Activated CD4-positive, alpha-beta T cell treated with anti-CD3 and anti-CD28 coated beads, Interleukin-2, amount 50 U/mL, for 24 hours (primary cell): ENCODE results near the gene MADD.
"Not testable (repeated sequence)": the region's sequence is repeated elsewhere in the genome, so short reads cannot be mapped to it uniquely, and the experiment has no call there.

Experiments
- DNase-seq, 2 donors: peaks; one replicate each; pipeline ENCODE4 v3.0.0-alpha.2; 2020; ENCODE audit warnings: low read depth in 1 of 2, low spot score in 1 of 2

MADD gene

DNA sequence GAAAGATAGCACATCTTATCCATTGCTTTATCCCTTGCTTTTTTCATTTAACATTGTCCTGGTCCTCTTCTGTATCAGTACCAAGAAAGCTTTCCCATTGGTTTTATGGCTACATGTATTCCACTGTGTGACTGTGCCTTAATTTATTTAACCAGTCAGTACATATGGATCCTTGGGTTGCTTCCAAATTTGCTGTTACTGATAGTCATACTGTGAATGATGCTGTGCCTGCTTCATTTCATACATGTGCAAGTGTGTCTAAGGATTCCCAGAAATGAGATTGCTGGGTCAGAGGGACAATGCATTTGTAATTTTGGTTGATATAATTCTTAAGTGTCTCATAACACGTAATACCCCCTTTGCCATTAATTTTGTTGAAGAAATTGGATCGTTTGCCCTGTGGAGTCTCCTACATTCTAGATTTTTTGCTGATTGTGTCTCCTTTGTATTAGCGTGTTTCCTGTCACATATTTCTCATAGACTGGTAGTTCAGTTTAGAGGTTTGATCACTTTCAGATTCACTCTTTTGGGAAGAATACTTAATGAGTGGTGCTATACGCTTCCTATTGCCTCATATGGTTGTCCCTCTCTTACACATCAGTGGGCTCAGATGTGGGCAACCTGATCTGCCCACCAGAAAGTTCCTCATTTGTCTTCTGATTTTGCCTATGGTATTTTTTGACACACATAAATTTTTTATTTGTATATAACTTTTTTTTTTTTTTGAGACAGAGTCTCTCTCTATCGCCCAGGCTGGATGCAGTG is 47.3 kb downstream of the MADD start:
- no peak for DNase-seq

DNA sequence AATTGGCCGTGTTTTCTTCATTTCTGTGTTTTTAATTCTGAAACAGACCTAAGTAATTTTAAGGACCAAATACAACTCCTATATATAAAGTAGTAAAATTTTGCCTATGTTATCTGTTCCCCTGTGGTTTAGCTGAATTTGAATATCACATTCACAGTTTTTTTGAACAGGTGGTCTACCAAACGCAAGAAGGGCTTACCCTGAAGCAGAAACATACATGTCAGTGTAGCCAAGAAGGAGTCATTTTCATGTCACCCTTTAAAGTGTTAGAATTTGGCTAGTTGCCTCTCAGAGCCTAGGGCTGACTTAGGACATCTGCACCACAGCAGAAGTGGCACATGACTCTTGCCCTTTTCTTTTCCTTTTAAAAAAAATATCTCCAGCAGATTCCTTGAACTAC is 48.2 kb downstream of the MADD start:
- DNase-seq = no peak

DNA sequence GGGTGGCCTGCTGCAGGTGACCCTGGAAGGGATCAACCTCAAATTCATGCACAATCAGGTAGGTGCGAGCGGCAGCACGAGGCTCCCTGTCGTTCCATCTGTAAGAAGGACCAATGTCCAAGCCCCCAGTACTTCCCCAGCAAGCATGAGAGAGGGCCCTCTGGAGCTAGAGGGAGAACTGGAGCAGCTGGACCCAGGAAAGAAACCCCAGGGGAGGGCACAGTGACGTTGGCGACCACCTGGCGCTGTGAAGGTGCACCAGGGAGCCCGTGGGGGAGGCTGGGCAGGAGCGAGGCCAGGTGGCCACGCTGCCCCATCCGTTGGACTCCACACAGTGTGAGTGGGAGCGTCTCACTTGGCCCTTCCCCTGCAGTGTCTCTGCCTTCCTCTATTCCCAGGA is 54.6 kb downstream of the MADD start:
- no peak for DNase-seq

DNA sequence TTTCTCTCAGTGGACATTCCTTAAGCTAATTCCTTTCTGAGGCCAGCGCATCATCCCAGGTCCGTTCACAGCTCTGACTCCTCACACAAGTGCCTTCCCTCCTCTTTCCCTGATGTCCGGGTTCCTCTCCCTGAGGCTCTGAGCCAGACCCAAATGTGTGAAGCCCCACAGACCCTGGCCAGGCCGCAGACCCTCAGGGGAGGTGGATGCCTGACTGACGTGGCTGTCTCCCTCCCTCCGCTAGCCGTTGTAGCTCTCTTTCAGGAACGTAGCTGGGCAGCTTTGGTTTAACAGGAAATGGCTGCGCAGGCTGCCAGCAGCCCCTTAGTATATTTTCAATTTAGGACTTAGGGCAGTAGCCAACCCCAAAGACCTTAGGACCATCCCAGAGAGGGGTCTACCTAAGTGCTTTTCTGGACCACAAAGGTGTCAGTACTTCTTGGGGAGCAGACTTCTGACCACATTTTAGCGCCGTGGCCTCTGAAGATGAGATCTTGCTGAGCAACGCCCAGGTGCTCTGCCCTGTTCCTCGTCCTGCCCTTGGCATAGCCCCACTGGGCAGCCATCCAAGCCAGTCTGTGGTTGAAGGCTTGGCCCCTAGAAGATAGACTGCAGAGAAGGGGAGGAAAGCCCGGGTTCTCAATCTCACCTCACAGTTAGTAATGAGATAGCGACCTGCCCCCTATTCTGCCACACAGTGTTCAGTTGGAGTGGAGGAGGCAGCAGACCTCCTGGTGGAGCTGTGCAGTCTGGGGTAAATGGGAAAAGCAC is 55.5 kb downstream of the MADD start:
- no peak for DNase-seq

DNA sequence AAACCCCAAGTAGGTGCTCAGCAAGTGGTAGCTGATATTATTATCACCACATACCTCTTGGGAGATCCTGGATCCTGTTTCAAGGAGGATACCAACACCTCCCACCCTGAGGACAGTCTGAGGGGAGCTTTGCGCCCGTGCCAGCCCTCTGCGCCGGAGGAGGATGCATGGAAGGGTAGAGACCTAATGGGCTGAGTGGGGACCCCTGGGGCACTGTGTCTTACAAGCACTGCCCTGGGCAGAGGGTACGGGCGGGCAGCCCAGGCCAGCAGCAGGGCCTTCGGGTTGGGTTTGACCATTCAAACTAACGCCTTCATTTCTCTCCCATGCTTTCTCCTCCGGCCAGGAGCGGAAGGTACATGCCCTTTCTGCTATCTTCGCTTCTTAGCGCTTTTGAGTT is 56.3 kb downstream of the MADD start:
- no peak for DNase-seq

DNA sequence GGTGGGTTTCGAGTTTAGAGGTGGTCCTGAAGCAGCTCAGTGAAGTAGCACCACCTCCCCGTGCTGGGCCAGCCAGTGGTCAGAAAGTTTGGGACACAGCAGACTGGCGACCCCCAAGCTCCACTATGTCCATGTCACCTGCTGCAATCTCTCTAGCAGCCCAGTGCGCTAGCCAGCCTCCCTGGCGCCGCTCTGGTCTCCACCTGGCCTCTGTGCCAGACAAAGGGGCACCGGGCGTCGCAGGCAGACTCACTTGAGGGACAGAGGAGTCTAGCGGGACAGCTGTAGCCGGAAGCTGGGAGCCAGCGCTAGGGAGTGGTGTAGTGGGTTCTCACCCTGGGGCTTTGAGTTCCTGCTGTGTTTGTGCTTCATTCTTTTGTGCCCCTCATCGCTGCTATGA is 57.1 kb downstream of the MADD start:
- DNase-seq = no peak

DNA sequence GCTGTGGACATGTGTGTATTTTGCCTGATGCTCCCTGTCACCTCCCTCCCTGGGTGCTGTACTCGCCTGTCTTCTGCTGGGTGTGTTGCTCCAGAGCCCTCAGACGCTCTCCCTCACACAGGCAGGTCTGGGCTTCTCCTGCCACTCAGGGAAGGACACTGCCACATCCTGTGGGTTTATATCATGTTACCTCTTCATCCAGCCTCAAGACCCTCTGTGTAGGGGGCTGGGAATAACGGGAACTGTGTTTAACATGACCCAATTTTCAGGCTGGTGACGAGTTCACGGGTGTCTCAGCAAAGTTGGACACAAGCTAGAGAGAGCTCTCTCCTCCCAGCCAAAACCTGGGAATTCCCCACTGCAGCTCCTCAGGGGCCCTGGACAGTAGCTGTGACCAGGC is 58.0 kb downstream of the MADD start:
- no peak for DNase-seq

DNA sequence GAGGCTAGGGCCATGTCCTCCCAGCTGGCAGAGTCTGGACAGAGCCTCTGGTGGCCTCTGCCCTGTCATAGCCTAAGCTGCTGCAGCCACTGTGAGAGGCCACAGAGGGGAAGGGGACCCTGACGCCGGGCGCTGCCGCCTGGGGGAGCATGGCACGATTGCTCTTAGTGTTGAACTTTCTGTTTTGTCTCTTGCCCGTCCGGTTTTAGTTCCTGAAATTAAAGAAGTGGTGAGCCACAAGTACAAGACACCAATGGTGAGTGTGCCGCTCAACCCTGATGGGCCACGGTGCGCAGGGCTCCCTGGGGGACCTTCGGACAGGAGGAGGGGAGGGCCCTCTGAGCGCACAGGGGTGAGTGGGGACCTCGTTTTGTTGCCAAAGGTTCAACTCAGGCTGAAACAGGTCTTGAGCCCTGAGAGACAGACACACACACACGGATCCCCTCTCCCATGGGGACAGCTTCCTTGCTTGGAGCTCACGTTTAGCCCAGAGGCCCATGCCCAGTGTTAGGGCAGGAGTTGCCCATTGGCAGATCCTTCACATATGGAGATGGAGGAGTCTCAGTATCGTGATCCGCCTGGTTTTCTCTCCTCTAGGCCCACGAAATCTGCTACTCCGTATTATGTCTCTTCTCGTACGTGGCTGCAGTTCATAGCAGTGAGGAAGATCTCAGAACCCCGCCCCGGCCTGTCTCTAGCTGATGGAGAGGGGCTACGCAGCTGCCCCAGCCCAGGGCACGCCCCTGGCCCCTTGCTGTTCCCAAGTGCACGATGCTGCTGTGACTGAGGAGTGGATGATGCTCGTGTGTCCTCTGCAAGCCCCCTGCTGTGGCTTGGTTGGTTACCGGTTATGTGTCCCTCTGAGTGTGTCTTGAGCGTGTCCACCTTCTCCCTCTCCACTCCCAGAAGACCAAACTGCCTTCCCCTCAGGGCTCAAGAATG is 58.8 kb downstream of the MADD start:
- DNase-seq = no peak

DNA sequence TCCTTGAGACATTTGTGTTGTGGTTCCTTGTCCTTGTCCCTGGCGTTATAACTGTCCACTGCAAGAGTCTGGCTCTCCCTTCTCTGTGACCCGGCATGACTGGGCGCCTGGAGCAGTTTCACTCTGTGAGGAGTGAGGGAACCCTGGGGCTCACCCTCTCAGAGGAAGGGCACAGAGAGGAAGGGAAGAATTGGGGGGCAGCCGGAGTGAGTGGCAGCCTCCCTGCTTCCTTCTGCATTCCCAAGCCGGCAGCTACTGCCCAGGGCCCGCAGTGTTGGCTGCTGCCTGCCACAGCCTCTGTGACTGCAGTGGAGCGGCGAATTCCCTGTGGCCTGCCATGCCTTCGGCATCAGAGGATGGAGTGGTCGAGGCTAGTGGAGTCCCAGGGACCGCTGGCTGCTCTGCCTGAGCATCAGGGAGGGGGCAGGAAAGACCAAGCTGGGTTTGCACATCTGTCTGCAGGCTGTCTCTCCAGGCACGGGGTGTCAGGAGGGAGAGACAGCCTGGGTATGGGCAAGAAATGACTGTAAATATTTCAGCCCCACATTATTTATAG is 59.6 kb downstream of the MADD start:
- DNase-seq = no peak

DNA sequence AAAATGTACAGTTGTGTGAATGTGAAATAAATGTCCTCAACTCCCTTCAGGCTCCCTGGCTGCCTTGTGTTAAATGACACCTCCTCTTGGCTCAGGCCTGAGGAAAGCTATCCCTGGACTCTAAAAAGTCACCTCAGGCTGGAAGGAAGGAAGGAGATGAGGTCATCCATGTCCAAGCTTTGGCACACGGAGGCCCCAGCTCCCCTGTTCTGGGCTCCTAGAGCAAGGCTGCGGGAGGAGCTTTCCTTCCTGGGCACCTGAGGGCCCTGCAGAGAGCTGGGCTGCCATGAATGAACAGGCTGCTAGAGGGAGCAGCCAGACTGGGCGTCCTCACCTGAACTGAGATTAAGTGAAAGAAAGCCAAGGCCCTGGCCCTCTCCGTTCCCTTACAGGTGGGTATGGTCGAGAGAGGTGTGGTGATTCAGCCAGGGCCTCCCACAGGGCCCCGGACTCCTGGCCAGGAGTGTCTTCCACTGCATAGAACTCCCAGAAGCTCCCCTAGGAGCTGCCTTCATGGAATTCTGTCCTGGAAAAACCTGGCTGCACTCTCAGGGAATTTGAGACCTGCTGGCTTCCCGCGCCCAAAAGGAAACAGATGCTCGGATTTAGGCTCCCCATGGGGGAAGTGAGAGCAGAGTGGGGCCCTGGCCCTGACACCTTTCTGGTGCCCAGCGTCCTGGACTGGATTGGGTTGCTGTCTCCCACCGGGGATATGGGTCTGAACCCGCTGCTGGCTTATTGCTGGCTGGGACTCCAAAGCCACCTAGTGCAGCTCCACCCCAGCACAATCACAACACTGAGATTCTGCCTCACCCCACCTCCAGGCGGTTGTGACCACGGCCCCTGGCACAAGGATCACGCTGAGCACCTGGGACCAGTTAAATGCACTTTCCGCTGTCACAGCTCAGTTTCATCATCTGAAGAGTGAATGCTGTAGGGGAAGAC is 60.3 kb downstream of the MADD start:
- DNase-seq = no peak

DNA sequence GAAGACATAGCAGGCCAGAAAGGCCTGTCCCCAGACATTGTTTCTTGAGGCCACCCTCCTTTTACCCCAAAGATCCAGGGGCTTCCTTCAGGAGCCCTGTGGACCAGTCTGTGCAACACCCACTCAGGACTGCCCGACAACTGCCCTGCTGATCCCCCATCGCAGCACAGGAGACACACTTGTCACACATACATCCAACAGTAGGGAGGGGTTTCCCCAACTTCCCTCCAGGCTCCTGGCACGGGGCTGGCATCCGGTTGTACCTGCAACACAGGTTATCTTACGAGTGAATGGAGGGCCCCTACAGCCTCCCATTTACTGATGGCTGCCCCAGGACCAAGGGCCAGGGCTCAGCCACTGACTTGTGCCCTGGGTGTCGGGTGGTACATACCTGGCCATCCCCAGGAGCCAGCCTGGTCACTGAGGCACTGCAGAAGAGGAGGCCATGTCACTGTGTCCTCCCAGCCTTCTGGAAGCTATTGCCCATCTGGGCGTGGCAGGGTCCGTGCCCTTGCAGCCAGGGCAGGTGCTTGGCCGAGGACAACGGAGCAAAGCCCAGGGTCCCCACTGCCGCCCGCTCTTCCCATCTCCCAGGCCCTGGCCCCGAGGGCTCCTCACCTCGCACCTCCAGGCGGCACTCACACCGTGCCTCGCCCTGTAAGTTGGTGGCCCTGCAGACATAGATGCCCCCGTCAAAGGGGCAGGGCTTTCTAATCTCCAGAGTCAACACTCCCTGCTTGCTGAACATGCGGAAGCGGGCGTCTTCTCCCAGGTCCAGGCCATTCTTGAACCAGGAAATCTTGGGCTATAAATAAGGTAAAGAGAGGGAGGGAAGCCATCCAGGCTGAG is 61.7 kb downstream of the MADD start:
- no peak for DNase-seq

DNA sequence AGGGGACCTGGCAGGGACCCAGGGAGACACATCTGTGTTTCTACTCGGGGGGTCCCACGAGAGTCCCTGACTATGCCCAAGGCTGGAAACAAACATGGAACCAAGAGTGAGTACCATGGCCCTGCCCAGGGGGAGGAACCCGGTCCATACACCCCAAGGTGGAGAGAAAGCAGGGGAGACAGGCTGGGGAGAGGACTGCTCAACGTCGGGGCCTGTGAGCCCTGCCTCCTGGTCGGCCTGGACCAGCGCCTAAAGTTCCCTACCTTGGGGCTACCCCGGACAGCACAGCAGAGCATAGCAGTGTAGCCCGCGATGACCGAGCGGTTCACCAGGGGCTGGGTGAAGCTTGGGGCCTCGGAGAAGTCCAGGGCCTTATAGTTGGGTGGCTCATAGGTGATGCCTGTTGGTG is 62.4 kb downstream of the MADD start:
- DNase-seq = no peak

DNA sequence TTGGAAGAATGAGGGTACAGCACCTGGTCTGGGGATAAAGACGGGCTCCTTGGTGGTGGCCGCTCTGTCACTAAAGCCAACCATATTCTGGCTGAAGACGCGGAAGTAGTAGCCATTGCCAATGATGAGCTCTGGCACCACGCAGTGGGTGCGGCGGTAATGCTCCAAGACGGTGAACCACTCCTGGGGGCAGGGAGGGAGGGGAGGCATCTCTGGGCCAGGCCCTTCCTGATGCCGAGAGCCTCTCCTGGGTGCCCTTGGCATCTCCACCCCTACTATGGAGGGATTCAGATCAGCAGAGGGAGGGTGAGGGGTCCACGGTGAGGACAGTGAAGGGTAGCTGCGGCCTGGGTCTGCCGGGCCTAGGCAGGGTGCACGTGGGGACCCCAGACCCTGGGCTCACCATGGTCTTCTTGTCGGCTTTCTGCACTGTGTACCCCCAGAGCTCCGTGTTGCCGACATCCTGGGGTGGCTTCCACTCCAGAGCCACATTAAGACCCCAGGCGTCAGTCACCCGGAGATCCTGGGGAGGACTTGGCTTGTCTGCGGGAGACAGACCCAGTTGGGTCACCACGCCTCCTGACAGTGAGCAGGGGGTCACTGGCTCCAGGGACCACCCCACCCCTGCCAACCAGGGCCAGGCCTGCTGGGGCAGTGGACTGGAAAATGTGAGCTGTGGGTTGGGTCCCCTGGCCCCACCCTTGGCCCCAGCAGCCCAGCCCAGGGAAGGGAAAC is 63.0 kb downstream of the MADD start:
- DNase-seq = no peak

DNA sequence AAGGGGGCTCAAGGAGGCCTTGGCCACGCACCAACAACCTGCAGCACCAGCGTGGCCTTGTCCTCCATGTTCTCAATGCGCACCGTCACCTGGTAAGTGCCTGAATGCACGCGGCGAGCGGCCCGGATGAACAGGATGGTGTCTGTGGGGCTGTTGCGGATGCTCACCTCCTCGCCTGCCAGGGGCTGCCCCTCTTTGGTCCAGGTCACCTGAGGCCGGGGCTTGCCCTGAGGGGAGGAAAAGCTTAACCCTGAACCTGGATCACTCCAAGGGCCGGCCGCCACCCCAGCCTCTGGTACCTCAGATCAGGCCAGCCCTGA is 63.6 kb downstream of the MADD start:
- DNase-seq = no peak

DNA sequence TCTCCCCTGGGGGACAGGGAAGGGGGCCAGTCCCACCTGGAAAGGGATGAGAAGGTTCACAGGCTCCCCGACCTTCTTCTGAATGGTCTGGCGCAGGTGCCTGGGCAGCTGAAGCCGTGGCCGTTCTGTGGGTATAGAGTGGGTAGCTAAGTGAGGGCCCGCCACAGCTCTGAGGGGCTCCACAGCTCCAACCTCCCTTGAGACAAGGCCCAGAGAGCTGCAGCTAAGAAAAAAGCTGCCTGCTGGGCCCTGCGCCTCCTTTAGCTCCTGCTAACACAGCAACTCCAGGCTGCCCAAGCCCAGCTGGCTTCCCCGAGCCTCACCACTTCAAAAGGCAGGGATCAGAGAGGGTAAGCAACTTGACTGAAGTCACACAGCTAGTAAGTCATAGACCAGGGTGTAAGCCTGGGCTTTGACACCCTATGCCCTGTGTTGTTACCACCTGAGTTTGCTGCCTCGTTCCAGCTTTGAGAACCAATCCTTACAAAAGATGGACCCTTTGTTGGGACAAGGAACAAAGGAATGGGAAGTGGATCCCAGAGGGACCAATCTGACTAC is 64.0 kb downstream of the MADD start:
- DNase-seq = no peak

DNA sequence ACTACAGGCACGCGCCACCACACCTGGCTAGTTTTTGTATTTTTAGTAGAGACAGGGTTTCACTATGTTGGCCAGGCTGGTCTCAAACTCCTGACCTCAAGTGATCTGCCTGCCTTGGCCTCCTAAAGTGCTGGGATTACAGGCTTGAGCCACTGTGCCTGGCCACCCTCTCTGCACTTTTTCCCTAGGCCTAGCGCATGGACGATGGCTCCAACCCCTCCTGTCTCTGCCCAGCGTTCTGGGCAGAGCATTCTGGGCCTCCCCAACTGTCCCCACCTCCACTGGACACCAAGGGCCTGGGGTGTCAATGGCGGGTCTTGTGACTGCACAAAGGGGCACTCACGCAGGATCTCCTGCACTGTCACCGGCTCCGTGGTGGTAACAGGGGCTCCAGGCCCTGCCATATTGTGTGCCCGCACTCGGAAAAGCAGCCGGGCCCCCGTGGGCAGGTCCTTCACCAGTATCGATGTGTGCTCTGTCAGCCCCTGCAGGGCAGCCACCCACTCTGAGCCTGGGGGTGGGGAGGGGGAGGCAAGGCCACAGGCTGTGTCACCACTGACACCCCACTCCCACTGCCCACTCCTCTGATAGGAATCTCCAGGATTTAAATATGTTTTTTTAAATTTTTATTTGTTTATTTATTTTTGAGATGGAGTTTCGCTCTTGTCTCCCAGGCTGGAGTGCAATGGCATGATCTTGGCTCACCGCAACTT is 64.9 kb downstream of the MADD start:
- not testable (repeated sequence) for DNase-seq

DNA sequence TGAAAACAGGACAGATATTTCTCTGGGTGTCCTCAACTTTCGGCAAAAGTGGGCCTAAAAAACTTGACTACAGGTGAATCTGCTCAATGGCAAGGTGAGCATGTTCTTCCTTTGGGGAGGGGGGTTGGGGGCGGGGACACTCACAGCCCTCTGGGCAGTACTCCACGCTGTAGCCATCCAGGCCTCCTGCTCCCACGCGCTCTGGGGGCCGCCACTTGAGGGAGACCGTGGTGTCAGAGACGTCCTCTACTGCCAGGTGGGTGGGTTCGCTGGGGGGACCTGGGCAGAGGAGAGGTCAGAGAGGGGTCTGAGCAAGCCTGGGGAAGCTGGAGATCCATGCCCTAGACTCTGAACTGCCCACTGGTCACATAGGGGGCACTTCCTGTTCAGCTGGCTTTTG is 65.8 kb downstream of the MADD start:
- no peak for DNase-seq

DNA sequence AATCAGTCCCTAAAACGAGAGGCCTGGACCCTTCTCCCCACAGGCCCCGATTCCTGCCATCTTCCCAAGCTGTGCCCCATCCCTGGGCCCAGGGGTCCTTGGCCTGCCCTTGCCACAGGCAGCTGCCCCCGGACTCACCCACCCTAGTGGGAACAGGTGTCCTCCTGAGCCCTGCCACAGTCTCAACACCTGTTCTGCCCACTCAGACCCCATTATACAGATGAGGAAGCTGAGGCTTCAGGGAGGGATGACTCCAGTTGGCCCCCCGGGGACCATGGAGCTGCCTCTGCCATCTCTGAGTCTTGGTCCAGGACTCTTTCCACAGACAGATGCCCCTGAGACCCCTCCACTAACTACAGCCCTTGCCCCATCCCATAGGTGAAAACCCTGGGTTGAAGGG is 66.7 kb downstream of the MADD start:
- no peak for DNase-seq
